OCI-LY1 (cell line): ENCODE measurements around the gene UBTD1.

Experiments used
- H2AFZ ChIP-seq: fragments of 200-600 bp; sonication (generic), shearing (Covaris generic); 2 replicates; pipeline ENCODE4 v1.6.0; 2014; ENCODE audit warnings: antibody characterized with exemption, mild to moderate bottlenecking, low read length
- H3F3A ChIP-seq: fragments of 200-600 bp; sonication (generic), shearing (Covaris generic); 2 replicates; pipeline ENCODE4 v1.6.0; 2014; ENCODE audit warnings: mild to moderate bottlenecking, antibody characterized with exemption, low read length, moderate library complexity; ENCODE audit not compliant: insufficient read depth
- H3K27ac ChIP-seq: fragments of 200-600 bp; sonication (generic); 2 replicates; pipeline ENCODE4 v1.5.1; 2014; ENCODE audit warnings: low read length, mixed run types, mild to moderate bottlenecking, low read depth; ENCODE audit not compliant: poor library complexity, severe bottlenecking
- H3K27me3 ChIP-seq: fragments of 200-600 bp; sonication (generic); 2 replicates; pipeline ENCODE4 v1.6.0; 2014; ENCODE audit warnings: antibody characterized with exemption, mild to moderate bottlenecking, low read length, moderate library complexity; ENCODE audit not compliant: insufficient read depth
- H3K36me3 ChIP-seq: fragments of 200-600 bp; sonication (generic); 2 replicates; pipeline ENCODE4 v1.6.1; 2014; ENCODE audit warnings: mild to moderate bottlenecking, antibody characterized with exemption, low read length, moderate library complexity, mixed read lengths; ENCODE audit not compliant: insufficient read depth
- H3K4me1 ChIP-seq: fragments of 200-600 bp; sonication (generic); 2 replicates; pipeline ENCODE4 v1.5.1; 2014; ENCODE audit warnings: mild to moderate bottlenecking, low read length, moderate library complexity; ENCODE audit not compliant: insufficient read depth, severe bottlenecking
- H3K4me2 ChIP-seq: fragments of 200-600 bp; sonication (generic), shearing (Covaris generic); 2 replicates; pipeline ENCODE4 v1.6.1; 2014; ENCODE audit warnings: low read length
- H3K4me3 ChIP-seq: fragments of 200-600 bp; sonication (generic); 2 replicates; pipeline ENCODE4 v1.5.1; 2014; ENCODE audit warnings: low read length, low read depth, mild to moderate bottlenecking, mixed read lengths; ENCODE audit not compliant: poor library complexity, severe bottlenecking
- H3K79me2 ChIP-seq: fragments of 200-600 bp; shearing (Covaris generic); 2 replicates; pipeline ENCODE4 v1.6.1; 2016; ENCODE audit warnings: mixed run types, low read length, mixed read lengths; ENCODE audit not compliant: insufficient read depth
- H3K9ac ChIP-seq: fragments of 200-600 bp; sonication (generic), shearing (Covaris generic); 2 replicates; pipeline ENCODE4 v1.6.1; 2014; ENCODE audit warnings: mild to moderate bottlenecking, low read length, mixed read lengths
- H3K9me2 ChIP-seq: fragments of 200-600 bp; sonication (generic), shearing (Covaris generic); 2 replicates; pipeline ENCODE4 v1.6.1; 2014; ENCODE audit warnings: low read depth, mild to moderate bottlenecking, low read length, mixed read lengths
- H3K9me3 ChIP-seq: fragments of 200-600 bp; shearing (Covaris generic); 2 replicates; pipeline ENCODE4 v1.6.1; 2014; ENCODE audit warnings: low read length, mixed read lengths
- H4K20me1 ChIP-seq: fragments of 200-600 bp; sonication (generic), shearing (Covaris generic); 2 replicates; pipeline ENCODE4 v1.6.0; 2016; ENCODE audit warnings: mild to moderate bottlenecking, low read length; ENCODE audit not compliant: insufficient read depth
- EZH2 ChIP-seq: fragments of 200-600 bp; sonication (generic), shearing (Covaris generic); IDR thresholded peaks from 2 replicates; pipeline ENCODE4 v1.8.0; 2017; ENCODE audit warnings: borderline replicate concordance, mixed run types, mild to moderate bottlenecking, antibody characterized with exemption, low read length, moderate library complexity, mixed read lengths
- TF ChIP-seq, protein P1 (sequence below): fragments of 200-600 bp; sonication (generic), shearing (Covaris generic); IDR thresholded peaks from 2 replicates; pipeline ENCODE4 v1.5.1; 2017; ENCODE audit warnings: mild to moderate bottlenecking, antibody characterized with exemption, low read length, moderate library complexity, mixed read lengths

Gene UBTD1

GRCh38 chr10:97593421-97593820 is 94.7 kb downstream of the UBTD1 start:
- no peak overlapping the region for H3K4me2 ChIP-seq
- TF ChIP-seq, protein P1, sequence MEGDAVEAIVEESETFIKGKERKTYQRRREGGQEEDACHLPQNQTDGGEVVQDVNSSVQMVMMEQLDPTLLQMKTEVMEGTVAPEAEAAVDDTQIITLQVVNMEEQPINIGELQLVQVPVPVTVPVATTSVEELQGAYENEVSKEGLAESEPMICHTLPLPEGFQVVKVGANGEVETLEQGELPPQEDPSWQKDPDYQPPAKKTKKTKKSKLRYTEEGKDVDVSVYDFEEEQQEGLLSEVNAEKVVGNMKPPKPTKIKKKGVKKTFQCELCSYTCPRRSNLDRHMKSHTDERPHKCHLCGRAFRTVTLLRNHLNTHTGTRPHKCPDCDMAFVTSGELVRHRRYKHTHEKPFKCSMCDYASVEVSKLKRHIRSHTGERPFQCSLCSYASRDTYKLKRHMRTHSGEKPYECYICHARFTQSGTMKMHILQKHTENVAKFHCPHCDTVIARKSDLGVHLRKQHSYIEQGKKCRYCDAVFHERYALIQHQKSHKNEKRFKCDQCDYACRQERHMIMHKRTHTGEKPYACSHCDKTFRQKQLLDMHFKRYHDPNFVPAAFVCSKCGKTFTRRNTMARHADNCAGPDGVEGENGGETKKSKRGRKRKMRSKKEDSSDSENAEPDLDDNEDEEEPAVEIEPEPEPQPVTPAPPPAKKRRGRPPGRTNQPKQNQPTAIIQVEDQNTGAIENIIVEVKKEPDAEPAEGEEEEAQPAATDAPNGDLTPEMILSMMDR, result no peak
- no peak for TF ChIP-seq EZH2
- no peak overlapping the region for H3K27ac ChIP-seq

GRCh38 chr10:97596101-97597082 is 97.7 kb downstream of the UBTD1 start:
- Histone ChIP-seq H3K27me3 (no peaks in the 10 kb centered on the region), H3F3A (no peaks in the 10 kb centered on the region), H3K27ac (no peak overlapping the region), H3K36me3 (no peaks in the 10 kb centered on the region), H4K20me1 (no peaks in the 10 kb centered on the region), H3K79me2 (no peaks in the 10 kb centered on the region), H3K9me2 (no peaks in the 10 kb centered on the region), H3K9ac (no peak overlapping the region), H2AFZ (no peak overlapping the region), H3K4me2 (no peak overlapping the region), H3K4me1 (no peaks in the 10 kb centered on the region), H3K9me3 (no peaks in the 10 kb centered on the region), H3K4me3 (no peak overlapping the region)
- TF ChIP-seq, protein P1, result no peak
- TF ChIP-seq EZH2, result no peak

More at GRCh38 chr10:97593421-97593820, 94.7 kb downstream of the UBTD1 start:
- no peaks in the 10 kb centered on the region for H3K9me3 ChIP-seq
- no peak overlapping the region for H2AFZ ChIP-seq
- no peaks in the 10 kb centered on the region for H4K20me1 ChIP-seq
- no peaks in the 10 kb centered on the region for H3K4me1 ChIP-seq
- no peaks in the 10 kb centered on the region for H3F3A ChIP-seq
- no peaks in the 10 kb centered on the region for H3K79me2 ChIP-seq
- no peak overlapping the region for H3K9ac ChIP-seq
- no peaks in the 10 kb centered on the region for H3K9me2 ChIP-seq
- H3K27me3 ChIP-seq, result no peaks in the 10 kb centered on the region
- H3K36me3 ChIP-seq, result no peaks in the 10 kb centered on the region
- H3K4me3 ChIP-seq, result no peak overlapping the region

DNA sequence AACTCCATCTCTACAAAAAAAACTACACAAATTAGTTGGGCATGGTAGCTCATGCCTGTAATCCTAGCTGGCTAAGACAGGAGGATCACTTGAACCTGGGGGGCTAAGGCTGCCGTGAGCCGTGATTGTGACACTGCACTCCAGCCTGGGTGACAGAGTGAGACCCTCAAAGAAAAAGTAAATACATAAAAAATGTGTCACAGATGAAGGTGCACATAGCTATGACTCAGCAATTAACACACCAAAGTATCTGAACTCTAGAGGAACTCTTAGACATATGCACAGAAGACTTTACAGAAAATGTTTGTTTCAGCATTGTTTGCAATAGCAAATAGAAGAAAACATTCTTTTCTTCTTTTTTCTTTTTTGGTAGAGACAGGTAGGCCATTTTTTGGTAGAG is 99.1 kb downstream of the UBTD1 start:
- TF ChIP-seq, protein P1, result no peak
- TF ChIP-seq EZH2, result no peak
- Histone ChIP-seq H3K27me3 (no peaks in the 10 kb centered on the region), H3K9me3 (no peaks in the 10 kb centered on the region), H4K20me1 (no peaks in the 10 kb centered on the region), H2AFZ (no peak overlapping the region), H3K4me1 (no peaks in the 10 kb centered on the region), H3K27ac (no peak overlapping the region), H3F3A (no peaks in the 10 kb centered on the region), H3K79me2 (no peaks in the 10 kb centered on the region), H3K4me2 (no peak overlapping the region), H3K9ac (no peak overlapping the region), H3K4me3 (no peak overlapping the region), H3K36me3 (no peaks in the 10 kb centered on the region), H3K9me2 (no peaks in the 10 kb centered on the region)
